Stimulated activated CD8-positive, alpha-beta memory T cell treated with anti-CD3 and anti-CD28 coated beads, Interleukin-15, amount 100 ng/mL, for 24 hours (primary cell): ENCODE data around the gene PKDCC.
"Not testable (repeated sequence)": the region's sequence is repeated elsewhere in the genome, so short reads cannot be mapped to it uniquely, and the experiment has no call there.

Source experiments
- DNase-seq: peaks from one replicate; pipeline ENCODE4 v3.0.0-alpha.2; 2020; ENCODE audit warnings: low read depth

PKDCC gene

GRCh38 chr2:42030829-42031228 lies 17.0 kb upstream of the PKDCC start:
- DNase-seq = no peak

- no peak for DNase-seq
Measured at GRCh38 chr2:42031281-42032223, 16.3 kb upstream of the PKDCC start.

GRCh38 chr2:42032224-42032620 lies 15.6 kb upstream of the PKDCC start:
- no peak for DNase-seq

- no peak for DNase-seq
Measured at GRCh38 chr2:42032745-42033144, 15.1 kb upstream of the PKDCC start.

GRCh38 chr2:42034096-42034495 lies 13.7 kb upstream of the PKDCC start:
- not testable (repeated sequence) for DNase-seq

- no peak for DNase-seq
Measured at GRCh38 chr2:42035241-42035640, 12.6 kb upstream of the PKDCC start.

GRCh38 chr2:42036413-42036812 lies 11.4 kb upstream of the PKDCC start:
- DNase-seq = no peak

- no peak for DNase-seq
Measured at GRCh38 chr2:42036940-42037339, 10.9 kb upstream of the PKDCC start.

- DNase-seq = no peak
Measured at GRCh38 chr2:42040643-42041278, 7.1 kb upstream of the PKDCC start.

GRCh38 chr2:42041377-42042127 lies 6.3 kb upstream of the PKDCC start:
- DNase-seq = no peak

- no peak for DNase-seq
Measured at GRCh38 chr2:42042631-42043355, 5.0 kb upstream of the PKDCC start.

GRCh38 chr2:42043789-42044394 lies 3.9 kb upstream of the PKDCC start:
- no peak for DNase-seq

GRCh38 chr2:42044939-42045338 lies 2.9 kb upstream of the PKDCC start:
- DNase-seq = no peak

GRCh38 chr2:42045352-42045751 lies 2.5 kb upstream of the PKDCC start:
- DNase-seq = no peak

- no peak for DNase-seq
Measured at GRCh38 chr2:42045848-42046748, 1.7 kb upstream of the PKDCC start.

- no peak for DNase-seq
Measured at GRCh38 chr2:42046819-42047487, 868 bp upstream of the PKDCC start.

GRCh38 chr2:42048299-42049220 lies 739 bp downstream of the PKDCC start:
- DNase-seq = no peak

GRCh38 chr2:42049221-42050009 lies 1.6 kb downstream of the PKDCC start:
- no peak for DNase-seq
